SJSA1 (cell line): ENCODE data around the gene PCDHGB3. TPM values are rescaled to one million over a fixed set of nuclear protein-coding genes. Genes with fewer than 3 reads are reported as not detected.
"Not testable (repeated sequence)": the region's sequence is repeated elsewhere in the genome, so short reads cannot be mapped to it uniquely, and the experiment has no call there.

Source experiments
- DNase-seq, 2 experiments: peaks; one replicate each; pipeline ENCODE4 v3.0.0-alpha.2; 2015 to 2020; ENCODE audit warnings: low spot score in 2 of 2, low read depth in 1 of 2
- H3K27ac ChIP-seq: fragments of 250-450 bp; sonication (Bioruptor Pico); 2 replicates; pipeline ENCODE4 v1.5.1; 2020; ENCODE audit warnings: mild to moderate bottlenecking, moderate library complexity
- H3K27me3 ChIP-seq: fragments of 250-450 bp; sonication (Bioruptor Pico); replicated peaks from 2 replicates; pipeline ENCODE4 v1.5.1; 2020; ENCODE audit warnings: mild to moderate bottlenecking, moderate library complexity
- H3K36me3 ChIP-seq: fragments of 250-450 bp; sonication (Bioruptor Pico); 2 replicates; pipeline ENCODE4 v1.5.1; 2020; ENCODE audit warnings: mild to moderate bottlenecking
- H3K4me1 ChIP-seq: fragments of 250-450 bp; sonication (Bioruptor Pico); replicated peaks from 2 replicates; pipeline ENCODE4 v1.6.1; 2021; ENCODE audit warnings: mild to moderate bottlenecking
- H3K4me3 ChIP-seq: fragments of 250-450 bp; sonication (Bioruptor Pico); 2 replicates; pipeline ENCODE4 v1.5.1; 2020; ENCODE audit warnings: mild to moderate bottlenecking
- H3K9me3 ChIP-seq: fragments of 250-450 bp; sonication (Bioruptor Pico); replicated peaks from 2 replicates; pipeline ENCODE4 v1.5.1; 2020; ENCODE audit warnings: mild to moderate bottlenecking
- total RNA-seq: library from RNA; depleted of rRNA; stranded (reverse); fragments of >200 nt; shearing (Covaris generic); gene quantifications from 2 replicates; pipeline ENCODE4 v1.2.3, GENCODE V29; 2014

PCDHGB3 gene
- total RNA-seq, 1 experiment from 2014 or later = 1.1 TPM

DNA sequence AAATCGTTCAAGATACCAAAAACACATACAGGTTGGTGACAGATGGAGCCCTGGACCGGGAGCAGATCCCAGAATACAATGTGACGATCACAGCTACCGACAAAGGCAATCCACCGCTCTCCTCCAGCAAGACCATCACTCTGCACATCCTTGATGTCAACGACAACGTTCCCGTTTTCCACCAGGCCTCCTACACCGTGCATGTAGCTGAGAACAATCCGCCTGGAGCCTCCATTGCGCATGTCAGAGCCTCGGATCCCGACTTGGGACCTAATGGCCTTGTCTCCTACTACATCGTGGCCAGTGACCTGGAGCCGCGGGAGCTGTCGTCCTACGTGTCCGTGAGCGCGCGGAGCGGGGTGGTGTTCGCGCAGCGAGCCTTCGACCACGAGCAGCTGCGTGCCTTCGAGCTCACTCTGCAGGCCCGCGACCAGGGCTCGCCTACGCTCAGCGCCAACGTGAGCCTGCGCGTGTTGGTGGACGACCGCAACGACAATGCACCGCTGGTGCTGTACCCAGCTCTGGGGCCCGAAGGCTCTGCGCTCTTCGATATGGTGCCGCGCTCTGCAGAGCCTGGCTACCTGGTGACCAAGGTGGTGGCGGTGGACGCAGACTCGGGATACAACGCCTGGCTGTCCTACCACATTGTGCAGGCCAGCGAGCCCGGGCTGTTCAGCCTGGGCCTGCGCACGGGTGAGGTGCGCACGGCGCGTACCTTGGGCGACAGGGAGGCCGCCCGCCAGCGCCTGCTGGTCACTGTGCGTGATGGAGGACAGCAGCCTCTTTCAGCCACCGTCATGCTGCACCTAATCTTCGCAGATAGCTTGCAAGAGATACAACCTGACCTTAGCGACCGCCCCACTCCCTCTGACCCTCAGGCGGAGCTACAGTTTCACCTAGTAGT lies 1.8 kb downstream of the PCDHGB3 start:
- Histone ChIP-seq H3K36me3 (no peaks in the 10 kb centered on the region), H3K4me3 (no peak overlapping the region), H3K27ac (no peak overlapping the region), H3K9me3 (peaks cover 39% of the 10 kb centered on the region), H3K4me1 (no peaks in the 10 kb centered on the region), H3K27me3 (no peaks in the 10 kb centered on the region)
- DNase-seq = no peak

DNA sequence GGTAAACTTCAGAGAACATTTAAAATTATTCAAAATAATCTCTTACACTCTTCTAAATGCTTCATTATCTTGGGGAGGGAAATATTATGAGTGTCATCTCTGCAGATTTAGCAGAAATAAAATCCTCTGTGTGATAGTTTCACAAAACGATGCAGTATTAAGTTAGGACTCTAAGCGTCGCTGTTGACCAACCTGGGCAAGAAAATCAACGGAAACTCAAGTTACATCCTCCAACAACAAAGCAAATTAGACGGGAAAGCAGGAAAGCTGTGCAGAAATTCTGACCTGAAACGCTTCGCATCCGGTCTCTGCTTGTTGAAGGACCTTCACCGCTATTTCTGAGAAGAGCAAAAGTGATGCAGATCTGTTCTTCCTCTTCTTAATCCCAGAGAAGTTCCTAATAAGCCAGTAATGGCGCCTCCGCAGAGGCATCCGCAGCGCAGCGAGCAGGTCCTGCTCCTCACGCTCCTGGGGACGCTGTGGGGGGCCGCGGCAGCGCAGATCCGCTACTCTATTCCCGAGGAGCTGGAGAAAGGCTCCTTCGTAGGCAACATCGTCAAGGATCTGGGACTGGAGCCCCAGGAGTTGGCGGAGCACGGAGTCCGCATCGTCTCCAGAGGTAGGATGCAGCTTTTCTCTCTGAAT lies 3.8 kb downstream of the PCDHGB3 start, which contains the start of gene PCDHGA6:
TSS of gene PCDHGA6 (plus strand) at position 219 of the 645 bp plus-strand sequence. CDS start at position 412, 193 bp downstream.
- Histone ChIP-seq H3K36me3 (no peaks in the 10 kb centered on the region), H3K27me3 (no peaks in the 10 kb centered on the region), H3K4me3 (no peak within 1 kb of the TSS), H3K9me3 (peaks cover 39% of the 10 kb centered on the region), H3K27ac (no peak within 1 kb of the TSS), H3K4me1 (no peaks in the 10 kb centered on the region)
- DNase-seq = no peak

DNA sequence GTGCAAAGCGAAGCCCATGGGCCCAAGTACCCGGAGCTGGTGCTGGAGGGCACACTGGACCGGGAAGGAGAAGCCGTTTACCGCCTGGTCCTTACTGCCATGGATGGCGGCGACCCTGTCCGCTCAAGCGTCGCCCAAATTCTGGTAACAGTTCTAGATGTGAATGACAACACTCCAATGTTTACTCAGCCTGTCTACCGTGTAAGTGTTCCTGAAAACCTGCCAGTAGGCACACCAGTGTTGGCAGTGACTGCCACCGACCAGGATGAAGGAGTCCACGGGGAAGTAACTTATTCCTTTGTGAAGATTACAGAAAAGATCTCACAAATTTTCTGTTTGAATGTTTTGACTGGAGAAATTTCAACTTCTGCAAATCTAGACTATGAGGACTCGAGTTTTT lies 4.6 kb downstream of the PCDHGB3 start:
- Histone ChIP-seq H3K36me3 (no peaks in the 10 kb centered on the region), H3K27me3 (no peaks in the 10 kb centered on the region), H3K4me1 (no peaks in the 10 kb centered on the region), H3K4me3 (no peak overlapping the region), H3K9me3 (peaks cover 39% of the 10 kb centered on the region), H3K27ac (no peak overlapping the region)
- DNase-seq = no peak

DNA sequence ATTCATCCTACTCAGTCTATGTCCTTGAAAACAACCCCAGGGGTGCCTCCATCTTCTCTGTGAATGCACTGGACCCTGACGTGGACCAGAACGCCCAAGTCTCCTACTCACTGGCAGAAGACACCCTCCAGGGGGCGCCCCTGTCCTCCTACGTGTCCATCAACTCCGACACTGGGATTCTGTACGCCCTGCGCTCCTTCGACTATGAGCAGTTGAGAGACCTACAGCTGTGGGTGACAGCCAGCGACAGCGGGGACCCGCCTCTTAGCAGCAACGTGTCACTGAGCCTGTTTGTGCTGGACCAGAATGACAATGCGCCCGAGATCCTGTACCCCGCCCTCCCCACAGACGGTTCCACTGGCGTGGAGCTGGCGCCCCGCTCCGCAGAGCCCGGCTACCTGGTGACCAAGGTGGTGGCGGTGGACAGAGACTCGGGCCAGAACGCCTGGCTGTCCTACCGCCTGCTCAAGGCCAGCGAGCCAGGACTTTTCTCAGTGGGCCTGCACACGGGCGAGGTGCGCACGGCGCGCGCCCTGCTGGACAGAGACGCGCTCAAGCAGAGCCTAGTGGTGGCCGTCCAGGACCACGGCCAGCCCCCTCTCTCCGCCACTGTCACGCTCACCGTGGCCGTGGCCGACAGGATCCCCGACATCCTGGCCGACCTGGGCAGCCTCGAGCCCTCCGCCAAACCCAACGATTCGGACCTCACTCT lies 5.6 kb downstream of the PCDHGB3 start:
- peak in 1 of 2 experiments; percentile 44 for DNase-seq
- not testable (repeated sequence) for H3K4me3 ChIP-seq, H3K36me3 ChIP-seq, H3K27ac ChIP-seq, H3K27me3 ChIP-seq, H3K4me1 ChIP-seq
- peaks cover 36% of the 10 kb centered on the region for H3K9me3 ChIP-seq

DNA sequence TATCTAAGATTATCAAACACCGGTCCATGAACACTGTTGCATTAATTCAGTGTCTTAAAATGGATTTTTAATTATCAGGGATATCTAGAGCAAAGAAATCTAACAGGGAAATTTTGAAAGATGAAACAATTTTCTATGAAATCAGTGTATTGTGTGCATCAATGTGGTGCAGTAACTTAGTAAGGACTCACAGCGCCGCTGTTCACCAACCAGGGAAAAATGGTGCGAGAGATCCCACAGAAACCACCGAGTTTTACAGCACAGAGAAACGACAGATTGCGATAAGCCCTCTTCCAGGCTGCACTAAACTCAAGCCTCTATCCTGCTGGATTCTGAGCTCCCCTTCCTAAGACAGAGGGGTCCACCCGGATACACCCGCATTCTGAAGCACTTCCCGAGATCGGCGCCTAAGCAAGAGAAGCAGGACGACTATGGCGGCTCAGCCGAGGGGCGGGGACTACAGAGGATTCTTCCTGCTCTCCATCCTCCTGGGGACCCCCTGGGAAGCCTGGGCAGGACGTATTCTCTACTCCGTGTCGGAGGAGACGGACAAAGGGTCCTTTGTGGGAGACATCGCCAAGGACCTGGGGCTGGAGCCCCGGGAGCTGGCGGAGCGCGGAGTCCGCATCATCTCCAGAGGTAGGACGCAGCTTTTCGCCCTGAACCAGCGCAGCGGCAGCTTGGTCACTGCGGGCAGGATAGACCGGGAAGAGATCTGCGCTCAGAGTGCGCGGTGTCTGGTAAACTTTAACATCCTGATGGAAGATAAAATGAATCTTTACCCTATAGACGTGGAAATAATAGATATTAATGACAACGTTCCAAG lies 12.6 kb downstream of the PCDHGB3 start, which contains the start of gene PCDHGA7:
TSS of gene PCDHGA7 (plus strand) at position 274 of the 826 bp plus-strand sequence. CDS start at position 432, 158 bp downstream.
- H3K4me1 ChIP-seq = no peaks in the 10 kb centered on the region
- H3K27ac ChIP-seq = no peak within 1 kb of the TSS
- peaks cover 29% of the 10 kb centered on the region for H3K9me3 ChIP-seq
- no peaks in the 10 kb centered on the region for H3K27me3 ChIP-seq
- H3K4me3 ChIP-seq = peak within 1 kb of the TSS; percentile 9; the same call in 1 of the 2 replicates
- DNase-seq = no peak
- no peaks in the 10 kb centered on the region for H3K36me3 ChIP-seq

DNA sequence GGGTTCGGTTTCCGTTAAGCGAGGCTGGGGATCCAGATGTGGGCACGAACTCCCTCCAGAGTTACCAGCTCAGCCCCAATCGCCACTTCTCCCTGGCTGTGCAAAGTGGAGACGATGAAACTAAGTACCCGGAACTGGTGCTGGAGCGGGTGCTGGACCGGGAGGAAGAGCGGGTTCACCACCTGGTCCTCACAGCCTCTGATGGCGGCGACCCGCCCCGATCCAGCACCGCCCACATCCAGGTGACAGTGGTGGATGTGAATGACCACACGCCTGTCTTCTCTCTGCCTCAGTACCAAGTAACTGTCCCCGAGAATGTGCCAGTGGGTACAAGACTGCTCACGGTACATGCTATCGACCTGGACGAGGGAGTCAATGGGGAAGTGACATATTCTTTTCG lies 13.3 kb downstream of the PCDHGB3 start:
- Histone ChIP-seq H3K4me1 (no peaks in the 10 kb centered on the region), H3K9me3 (peaks cover 31% of the 10 kb centered on the region), H3K36me3 (no peaks in the 10 kb centered on the region), H3K27me3 (no peaks in the 10 kb centered on the region), H3K27ac (no peak overlapping the region), H3K4me3 (no peak overlapping the region)
- DNase-seq = no peak

DNA sequence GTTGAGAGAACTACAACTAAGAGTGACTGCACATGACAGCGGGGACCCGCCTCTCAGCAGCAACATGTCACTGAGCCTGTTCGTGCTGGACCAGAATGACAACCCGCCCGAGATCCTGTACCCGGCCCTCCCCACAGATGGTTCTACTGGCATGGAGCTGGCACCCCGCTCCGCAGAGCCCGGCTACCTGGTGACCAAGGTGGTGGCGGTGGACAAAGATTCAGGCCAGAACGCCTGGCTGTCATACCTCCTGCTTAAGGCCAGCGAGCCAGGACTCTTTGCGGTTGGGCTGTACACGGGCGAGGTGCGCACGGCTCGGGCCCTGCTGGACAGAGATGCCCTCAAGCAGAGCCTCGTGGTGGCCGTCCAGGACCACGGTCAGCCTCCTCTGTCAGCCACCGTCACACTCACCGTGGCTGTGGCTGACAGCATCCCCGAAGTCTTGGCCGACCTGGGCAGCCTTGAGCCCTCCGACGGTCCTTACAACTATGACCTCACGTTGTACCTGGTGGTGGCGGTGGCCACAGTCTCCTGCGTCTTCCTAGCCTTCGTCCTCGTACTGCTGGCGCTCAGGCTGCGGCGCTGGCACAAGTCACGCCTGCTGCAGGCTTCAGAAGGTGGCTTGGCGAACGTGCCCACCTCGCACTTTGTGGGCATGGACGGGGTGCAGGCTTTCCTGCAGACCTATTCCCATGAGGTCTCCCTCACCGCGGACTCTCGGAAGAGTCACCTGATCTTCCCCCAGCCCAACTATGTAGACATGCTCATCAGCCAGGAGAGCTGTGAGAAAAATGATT lies 14.6 kb downstream of the PCDHGB3 start:
- Histone ChIP-seq H3K4me1 (no peaks in the 10 kb centered on the region), H3K9me3 (peaks cover 39% of the 10 kb centered on the region), H3K36me3 (no peaks in the 10 kb centered on the region), H3K27me3 (no peaks in the 10 kb centered on the region), H3K4me3 (no peak overlapping the region), H3K27ac (no peak overlapping the region)
- no peak for DNase-seq

DNA sequence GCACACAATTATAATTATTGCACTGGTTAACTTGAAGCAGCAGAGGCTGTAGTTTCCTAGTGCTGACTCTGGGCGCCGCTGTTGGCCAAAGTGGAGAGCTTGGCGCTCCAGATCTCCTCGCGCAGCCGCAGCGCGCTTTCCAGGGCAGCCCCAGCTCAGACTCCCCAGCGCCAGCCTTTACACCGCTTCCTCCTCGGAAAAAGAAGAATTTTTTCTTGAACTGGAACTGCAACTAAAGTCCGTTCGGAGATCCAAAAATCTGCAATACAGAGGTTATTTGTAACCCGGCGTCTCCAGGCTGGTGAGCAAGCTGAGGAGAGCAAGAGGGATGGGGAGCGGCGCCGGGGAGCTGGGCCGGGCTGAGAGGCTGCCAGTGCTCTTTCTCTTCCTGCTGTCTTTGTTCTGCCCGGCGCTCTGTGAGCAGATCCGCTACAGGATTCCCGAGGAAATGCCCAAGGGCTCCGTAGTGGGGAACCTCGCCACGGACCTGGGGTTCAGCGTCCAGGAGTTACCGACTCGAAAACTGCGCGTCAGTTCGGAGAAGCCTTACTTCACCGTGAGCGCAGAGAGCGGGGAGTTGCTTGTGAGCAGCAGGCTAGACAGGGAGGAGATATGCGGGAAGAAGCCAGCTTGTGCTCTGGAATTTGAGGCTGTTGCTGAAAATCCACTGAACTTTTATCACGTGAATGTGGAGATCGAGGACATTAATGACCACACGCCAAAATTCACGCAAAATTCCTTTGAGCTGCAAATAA lies 17.7 kb downstream of the PCDHGB3 start, which contains the start of gene PCDHGB4:
TSS of gene PCDHGB4 (plus strand) at position 142 of the 755 bp plus-strand sequence. CDS start at position 329, 187 bp downstream.
- not testable (repeated sequence) for H3K27me3 ChIP-seq, H3K36me3 ChIP-seq, DNase-seq, H3K4me1 ChIP-seq, H3K4me3 ChIP-seq, H3K27ac ChIP-seq
- peaks cover 43% of the 10 kb centered on the region for H3K9me3 ChIP-seq

DNA sequence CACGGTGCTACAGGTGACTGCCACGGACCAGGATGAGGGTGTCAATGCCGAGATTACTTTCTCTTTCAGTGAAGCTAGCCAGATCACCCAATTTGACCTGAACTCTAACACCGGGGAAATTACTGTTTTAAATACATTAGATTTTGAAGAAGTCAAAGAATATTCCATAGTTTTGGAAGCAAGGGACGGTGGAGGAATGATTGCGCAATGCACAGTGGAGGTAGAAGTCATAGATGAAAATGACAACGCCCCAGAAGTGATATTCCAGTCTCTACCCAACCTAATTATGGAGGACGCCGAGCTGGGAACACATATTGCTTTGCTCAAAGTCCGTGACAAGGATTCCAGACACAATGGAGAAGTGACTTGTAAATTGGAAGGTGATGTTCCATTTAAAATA lies 18.6 kb downstream of the PCDHGB3 start:
- H3K9me3 ChIP-seq = peaks cover 36% of the 10 kb centered on the region
- H3K36me3 ChIP-seq = no peaks in the 10 kb centered on the region
- DNase-seq = no peak
- H3K4me1 ChIP-seq = no peaks in the 10 kb centered on the region
- H3K27ac ChIP-seq = no peak overlapping the region
- no peak overlapping the region for H3K4me3 ChIP-seq
- no peaks in the 10 kb centered on the region for H3K27me3 ChIP-seq

DNA sequence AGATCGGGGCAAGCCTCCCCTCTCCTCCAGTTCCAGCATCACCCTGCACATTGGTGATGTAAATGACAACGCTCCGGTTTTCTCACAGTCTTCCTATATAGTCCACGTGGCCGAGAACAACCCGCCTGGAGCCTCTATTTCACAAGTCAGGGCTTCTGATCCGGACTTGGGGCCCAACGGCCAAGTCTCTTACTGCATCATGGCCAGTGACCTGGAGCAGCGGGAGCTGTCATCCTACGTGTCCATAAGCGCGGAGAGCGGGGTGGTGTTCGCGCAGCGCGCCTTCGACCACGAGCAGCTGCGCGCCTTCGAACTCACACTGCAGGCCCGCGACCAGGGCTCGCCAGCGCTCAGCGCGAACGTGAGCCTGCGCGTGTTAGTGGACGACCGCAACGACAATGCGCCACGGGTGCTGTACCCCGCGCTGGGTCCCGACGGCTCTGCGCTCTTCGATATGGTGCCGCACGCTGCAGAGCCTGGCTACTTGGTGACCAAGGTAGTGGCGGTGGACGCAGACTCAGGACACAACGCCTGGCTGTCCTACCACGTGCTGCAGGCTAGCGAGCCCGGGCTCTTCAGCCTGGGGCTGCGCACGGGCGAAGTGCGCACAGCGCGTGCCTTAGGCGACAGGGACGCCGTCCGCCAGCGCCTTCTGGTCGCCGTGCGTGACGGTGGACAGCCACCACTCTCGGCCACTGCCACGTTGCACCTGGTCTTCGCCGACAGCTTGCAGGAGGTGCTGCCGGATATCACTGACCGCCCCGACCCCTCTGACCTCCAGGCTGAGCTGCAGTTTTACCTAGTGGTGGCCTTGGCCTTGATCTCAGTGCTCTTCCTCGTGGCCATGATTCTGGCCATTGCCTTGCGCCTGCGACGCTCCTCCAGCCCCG lies 19.4 kb downstream of the PCDHGB3 start:
- Histone ChIP-seq H3K36me3 (no peaks in the 10 kb centered on the region), H3K9me3 (peaks cover 37% of the 10 kb centered on the region), H3K4me1 (no peaks in the 10 kb centered on the region), H3K27ac (no peak overlapping the region), H3K4me3 (no peak overlapping the region), H3K27me3 (no peaks in the 10 kb centered on the region)
- DNase-seq = no peak

DNA sequence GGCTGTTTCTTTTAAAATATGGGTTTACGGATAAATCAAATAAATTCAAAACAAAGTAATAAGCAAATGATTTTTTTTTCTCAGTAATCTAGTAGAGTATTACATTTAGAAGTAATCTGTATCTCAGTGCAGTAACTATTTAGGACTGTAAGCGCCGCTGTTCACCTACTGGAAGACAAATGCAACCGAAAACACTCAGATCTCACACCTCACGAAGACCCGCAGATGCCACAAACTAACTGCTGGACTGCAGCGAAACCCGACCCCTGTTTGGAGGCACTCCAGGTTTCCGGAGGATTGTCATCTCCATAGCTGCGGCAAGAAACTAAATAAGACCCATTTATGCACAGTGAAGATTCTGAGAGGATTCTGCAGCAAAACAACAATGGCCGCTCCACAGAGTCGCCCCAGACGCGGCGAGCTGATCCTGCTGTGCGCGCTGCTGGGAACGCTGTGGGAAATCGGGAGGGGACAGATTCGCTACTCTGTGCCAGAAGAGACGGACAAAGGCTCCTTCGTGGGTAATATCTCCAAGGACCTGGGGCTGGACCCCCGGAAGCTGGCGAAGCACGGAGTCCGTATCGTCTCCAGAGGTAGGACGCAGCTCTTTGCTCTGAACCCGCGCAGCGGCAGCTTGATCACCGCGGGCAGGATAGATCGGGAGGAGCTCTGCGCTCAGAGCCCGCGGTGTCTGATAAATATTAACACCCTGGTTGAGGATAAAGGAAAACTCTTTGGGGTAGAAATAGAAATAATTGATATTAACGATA lies 22.6 kb downstream of the PCDHGB3 start, which contains the start of gene PCDHGA8:
TSS of gene PCDHGA8 (plus strand) at position 205 of the 770 bp plus-strand sequence. CDS start at position 386, 181 bp downstream.
- H3K27ac ChIP-seq = no peak within 1 kb of the TSS
- DNase-seq = no peak
- no peaks in the 10 kb centered on the region for H3K36me3 ChIP-seq
- no peaks in the 10 kb centered on the region for H3K4me1 ChIP-seq
- no peaks in the 10 kb centered on the region for H3K27me3 ChIP-seq
- H3K4me3 ChIP-seq = no peak within 1 kb of the TSS
- peaks cover 40% of the 10 kb centered on the region for H3K9me3 ChIP-seq
